ENCODE measurements around the gene ATF3.
"Not testable (repeated sequence)": the region's sequence is repeated elsewhere in the genome, so short reads cannot be mapped to it uniquely, and the experiment has no call there.

- TF ChIP-seq, protein P1, sequence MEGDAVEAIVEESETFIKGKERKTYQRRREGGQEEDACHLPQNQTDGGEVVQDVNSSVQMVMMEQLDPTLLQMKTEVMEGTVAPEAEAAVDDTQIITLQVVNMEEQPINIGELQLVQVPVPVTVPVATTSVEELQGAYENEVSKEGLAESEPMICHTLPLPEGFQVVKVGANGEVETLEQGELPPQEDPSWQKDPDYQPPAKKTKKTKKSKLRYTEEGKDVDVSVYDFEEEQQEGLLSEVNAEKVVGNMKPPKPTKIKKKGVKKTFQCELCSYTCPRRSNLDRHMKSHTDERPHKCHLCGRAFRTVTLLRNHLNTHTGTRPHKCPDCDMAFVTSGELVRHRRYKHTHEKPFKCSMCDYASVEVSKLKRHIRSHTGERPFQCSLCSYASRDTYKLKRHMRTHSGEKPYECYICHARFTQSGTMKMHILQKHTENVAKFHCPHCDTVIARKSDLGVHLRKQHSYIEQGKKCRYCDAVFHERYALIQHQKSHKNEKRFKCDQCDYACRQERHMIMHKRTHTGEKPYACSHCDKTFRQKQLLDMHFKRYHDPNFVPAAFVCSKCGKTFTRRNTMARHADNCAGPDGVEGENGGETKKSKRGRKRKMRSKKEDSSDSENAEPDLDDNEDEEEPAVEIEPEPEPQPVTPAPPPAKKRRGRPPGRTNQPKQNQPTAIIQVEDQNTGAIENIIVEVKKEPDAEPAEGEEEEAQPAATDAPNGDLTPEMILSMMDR (IDR thresholded peaks at IDR 0.05), result not testable (repeated sequence)
- TF ChIP-seq POLR2A (IDR thresholded peaks at IDR 0.05), result not testable (repeated sequence)
Observed at GRCh38 chr1:212639524-212639923, 31.0 kb downstream of the ATF3 start.
